ENCODE results near the gene NLRP1.

The NLRP1 gene

DNA sequence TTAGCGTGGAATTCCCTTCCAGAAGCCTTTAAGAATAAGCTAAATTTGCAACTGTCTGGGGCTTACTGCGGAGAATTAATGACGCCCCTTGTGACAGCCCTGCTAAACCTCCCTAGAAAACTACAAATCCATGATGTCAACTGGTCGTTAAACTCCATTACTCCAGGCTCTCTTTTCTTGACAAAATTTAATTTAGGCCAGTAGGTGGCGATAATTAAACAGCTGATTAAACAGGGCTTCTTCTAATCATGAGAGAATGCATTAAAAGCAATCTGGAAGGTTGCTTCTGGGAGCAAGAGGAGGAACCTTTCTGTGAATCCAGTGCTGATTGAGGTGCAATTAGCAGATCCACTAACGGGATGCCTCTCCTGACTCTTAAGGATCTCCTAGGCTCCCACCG, 8.1 kb upstream of the NLRP1 start:
- peak; percentile 56 for DNase-seq (ENCODE audit: low read depth)
- no peak overlapping the region for H3K4me3 ChIP-seq (ENCODE audit: control insufficient read depth, low read depth, low read length)
- TF ChIP-seq, protein P1, sequence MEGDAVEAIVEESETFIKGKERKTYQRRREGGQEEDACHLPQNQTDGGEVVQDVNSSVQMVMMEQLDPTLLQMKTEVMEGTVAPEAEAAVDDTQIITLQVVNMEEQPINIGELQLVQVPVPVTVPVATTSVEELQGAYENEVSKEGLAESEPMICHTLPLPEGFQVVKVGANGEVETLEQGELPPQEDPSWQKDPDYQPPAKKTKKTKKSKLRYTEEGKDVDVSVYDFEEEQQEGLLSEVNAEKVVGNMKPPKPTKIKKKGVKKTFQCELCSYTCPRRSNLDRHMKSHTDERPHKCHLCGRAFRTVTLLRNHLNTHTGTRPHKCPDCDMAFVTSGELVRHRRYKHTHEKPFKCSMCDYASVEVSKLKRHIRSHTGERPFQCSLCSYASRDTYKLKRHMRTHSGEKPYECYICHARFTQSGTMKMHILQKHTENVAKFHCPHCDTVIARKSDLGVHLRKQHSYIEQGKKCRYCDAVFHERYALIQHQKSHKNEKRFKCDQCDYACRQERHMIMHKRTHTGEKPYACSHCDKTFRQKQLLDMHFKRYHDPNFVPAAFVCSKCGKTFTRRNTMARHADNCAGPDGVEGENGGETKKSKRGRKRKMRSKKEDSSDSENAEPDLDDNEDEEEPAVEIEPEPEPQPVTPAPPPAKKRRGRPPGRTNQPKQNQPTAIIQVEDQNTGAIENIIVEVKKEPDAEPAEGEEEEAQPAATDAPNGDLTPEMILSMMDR (conservative IDR thresholded peaks at IDR 0.05; ENCODE audit: control insufficient read depth, insufficient read depth, low read depth, low read length), result peak; percentile 46

DNA sequence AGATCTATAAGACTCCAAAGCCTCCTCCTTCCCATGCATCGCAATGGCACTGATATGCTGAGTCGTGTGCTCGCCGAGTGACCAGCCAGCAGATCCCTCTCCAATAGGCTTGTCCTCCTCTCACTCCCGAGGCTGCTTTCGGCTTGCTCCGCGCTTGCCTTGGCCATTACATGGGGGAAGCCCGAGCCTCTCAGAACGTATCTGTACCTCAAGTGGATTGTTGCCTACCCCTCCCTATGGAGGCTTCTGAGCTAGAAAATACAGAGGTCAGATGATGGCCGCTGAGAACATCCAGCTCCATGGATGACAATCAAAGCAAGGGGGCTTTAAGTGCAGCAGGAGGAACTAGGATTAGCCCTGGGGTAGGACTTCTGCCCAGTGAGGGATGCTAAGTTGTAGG, 7.7 kb upstream of the NLRP1 start:
- no peak for DNase-seq (ENCODE audit: low read depth)
- H3K4me3 ChIP-seq (ENCODE audit: control insufficient read depth, low read depth, low read length), result no peak overlapping the region
- TF ChIP-seq, protein P1 (conservative IDR thresholded peaks at IDR 0.05; ENCODE audit: control insufficient read depth, insufficient read depth, low read depth, low read length), result no peak

DNA sequence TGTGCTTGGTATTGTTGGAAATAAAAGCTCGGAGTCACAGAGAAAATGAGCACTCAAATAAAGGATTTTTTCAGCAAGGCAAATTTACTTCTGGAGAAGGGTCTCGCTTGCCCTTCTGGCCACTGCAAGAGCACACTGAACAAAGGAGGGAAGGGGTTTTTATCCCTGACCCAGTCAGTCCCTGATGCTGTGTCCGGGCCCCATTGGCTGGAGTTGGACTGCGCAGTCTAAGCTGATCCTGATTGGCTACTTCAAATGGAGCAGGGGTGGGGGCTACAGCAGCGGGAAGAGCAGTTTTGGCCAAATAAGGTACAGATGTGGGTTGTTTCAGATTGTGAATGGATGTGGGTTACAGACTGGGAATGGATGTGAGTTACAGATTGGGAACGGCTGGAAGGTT, 4.3 kb upstream of the NLRP1 start:
- no peak for DNase-seq (ENCODE audit: low read depth)
- TF ChIP-seq, protein P1 (conservative IDR thresholded peaks at IDR 0.05; ENCODE audit: control insufficient read depth, insufficient read depth, low read depth, low read length), result no peak

GRCh38 chr17:5587438-5588032, 3.2 kb upstream of the NLRP1 start:
- no peak overlapping the region for H3K4me3 ChIP-seq (ENCODE audit: control insufficient read depth, low read depth, low read length)
- DNase-seq (ENCODE audit: low read depth), result peak; percentile 77
- TF ChIP-seq, protein P1 (conservative IDR thresholded peaks at IDR 0.05; ENCODE audit: control insufficient read depth, insufficient read depth, low read depth, low read length), result peak; percentile 94

More for the DNA sequence above, 4.3 kb upstream of the NLRP1 start:
- no peak overlapping the region for H3K4me3 ChIP-seq (ENCODE audit: control insufficient read depth, low read depth, low read length)

DNA sequence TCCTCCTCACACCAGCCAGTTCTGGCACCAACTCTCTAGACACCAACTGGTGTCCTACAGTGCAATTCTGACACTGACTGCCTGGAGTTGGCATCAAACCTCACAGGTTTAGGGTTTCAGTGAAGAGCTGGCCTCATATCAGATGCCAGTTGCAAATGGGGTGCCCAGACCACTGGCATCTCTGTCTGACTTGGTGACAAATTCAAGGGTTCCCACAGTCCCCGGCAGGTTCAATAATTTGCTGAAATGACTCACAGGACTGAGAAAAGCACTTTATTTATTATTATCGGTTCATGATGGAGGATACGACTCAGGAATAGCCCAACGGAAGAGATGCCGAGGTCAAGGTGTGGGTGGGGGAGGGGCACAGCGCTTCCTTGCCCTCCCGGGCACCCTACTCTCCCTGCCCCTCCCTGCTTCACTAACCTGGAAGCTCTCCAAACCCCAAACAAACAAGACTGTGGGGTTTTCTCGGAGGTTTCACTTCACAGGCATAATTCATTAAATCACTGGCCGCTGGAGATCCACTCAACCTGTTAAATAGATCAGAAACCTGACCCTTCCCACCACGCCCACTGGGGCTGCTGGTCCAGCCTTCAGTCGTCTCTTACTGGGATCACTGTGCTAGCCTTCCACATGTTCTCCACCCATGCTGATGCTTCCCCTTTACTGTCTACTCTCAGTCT, 1.7 kb upstream of the NLRP1 start:
- DNase-seq (ENCODE audit: low read depth), result no peak
- TF ChIP-seq, protein P1 (conservative IDR thresholded peaks at IDR 0.05; ENCODE audit: control insufficient read depth, insufficient read depth, low read depth, low read length), result no peak

GRCh38 chr17:5585287-5585794, 1.0 kb upstream of the NLRP1 start:
- no peak for DNase-seq (ENCODE audit: low read depth)
- TF ChIP-seq, protein P1 (conservative IDR thresholded peaks at IDR 0.05; ENCODE audit: control insufficient read depth, insufficient read depth, low read depth, low read length), result no peak
- H3K4me3 ChIP-seq (ENCODE audit: control insufficient read depth, low read depth, low read length), result no peak overlapping the region

More for the DNA sequence above, 1.7 kb upstream of the NLRP1 start:
- H3K4me3 ChIP-seq (ENCODE audit: control insufficient read depth, low read depth, low read length), result no peak overlapping the region
